Measurements from ENCODE around the gene CBX3.

Gene CBX3

DNA sequence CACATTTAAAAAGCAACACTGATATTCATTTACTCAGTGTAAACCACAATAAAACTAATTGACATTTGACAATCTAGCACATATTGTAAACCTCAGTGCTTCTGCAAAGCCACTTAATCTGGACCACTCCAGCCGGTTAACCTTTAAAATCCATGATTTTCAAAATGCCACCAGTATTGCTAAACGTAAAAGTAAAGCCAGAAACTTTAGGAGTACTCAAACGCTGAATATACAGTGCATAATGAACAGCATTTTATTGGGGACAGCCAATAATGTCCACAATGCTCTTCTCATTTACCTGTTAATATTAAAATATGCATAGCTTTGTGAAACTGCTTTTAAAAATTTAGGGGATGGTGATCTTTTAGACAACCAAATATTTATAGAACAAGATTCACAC lies 11.8 kb upstream of the CBX3 start:
- Histone ChIP-seq H3K27ac (ENCODE audit: low read length) (no peak overlapping the region), H4K20me1 (ENCODE audit: insufficient read depth, low read length) (peaks cover 87% of the 10 kb centered on the region), H3K27me3 (ENCODE audit: insufficient read depth, low read length, poor library complexity) (no peaks in the 10 kb centered on the region), H2AFZ (ENCODE audit: low read depth, low read length) (no peak overlapping the region), H3K79me2 (ENCODE audit: insufficient read depth, low read length) (peaks cover 39% of the 10 kb centered on the region), H3K9ac (ENCODE audit: low read depth, low read length) (no peak overlapping the region), H3K36me3 (ENCODE audit: insufficient read depth, low read length) (peaks cover 63% of the 10 kb centered on the region), H3K4me1 (ENCODE audit: insufficient read depth, low read length) (peaks cover 23% of the 10 kb centered on the region), H3K4me3 (ENCODE audit: low read depth in 1 of 2, low read length in 2 of 2) (no peak overlapping the region), H3K4me2 (ENCODE audit: insufficient read depth, low read length) (no peak overlapping the region), H3K9me3 (ENCODE audit: insufficient read depth, low read length, severe bottlenecking) (no peaks in the 10 kb centered on the region)
- TF ChIP-seq EZH2 (IDR thresholded peaks at IDR 0.05; ENCODE audit: borderline replicate concordance, low read depth, low read length, severe bottlenecking): no peak
- TF ChIP-seq, protein P1, sequence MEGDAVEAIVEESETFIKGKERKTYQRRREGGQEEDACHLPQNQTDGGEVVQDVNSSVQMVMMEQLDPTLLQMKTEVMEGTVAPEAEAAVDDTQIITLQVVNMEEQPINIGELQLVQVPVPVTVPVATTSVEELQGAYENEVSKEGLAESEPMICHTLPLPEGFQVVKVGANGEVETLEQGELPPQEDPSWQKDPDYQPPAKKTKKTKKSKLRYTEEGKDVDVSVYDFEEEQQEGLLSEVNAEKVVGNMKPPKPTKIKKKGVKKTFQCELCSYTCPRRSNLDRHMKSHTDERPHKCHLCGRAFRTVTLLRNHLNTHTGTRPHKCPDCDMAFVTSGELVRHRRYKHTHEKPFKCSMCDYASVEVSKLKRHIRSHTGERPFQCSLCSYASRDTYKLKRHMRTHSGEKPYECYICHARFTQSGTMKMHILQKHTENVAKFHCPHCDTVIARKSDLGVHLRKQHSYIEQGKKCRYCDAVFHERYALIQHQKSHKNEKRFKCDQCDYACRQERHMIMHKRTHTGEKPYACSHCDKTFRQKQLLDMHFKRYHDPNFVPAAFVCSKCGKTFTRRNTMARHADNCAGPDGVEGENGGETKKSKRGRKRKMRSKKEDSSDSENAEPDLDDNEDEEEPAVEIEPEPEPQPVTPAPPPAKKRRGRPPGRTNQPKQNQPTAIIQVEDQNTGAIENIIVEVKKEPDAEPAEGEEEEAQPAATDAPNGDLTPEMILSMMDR (IDR thresholded peaks at IDR 0.05; ENCODE audit: borderline replicate concordance, extremely low read depth, low read length, poor library complexity, severe bottlenecking): no peak
- ATAC-seq (ENCODE audit: insufficient read depth, low read depth): no peak
- DNase-seq: no peak

DNA sequence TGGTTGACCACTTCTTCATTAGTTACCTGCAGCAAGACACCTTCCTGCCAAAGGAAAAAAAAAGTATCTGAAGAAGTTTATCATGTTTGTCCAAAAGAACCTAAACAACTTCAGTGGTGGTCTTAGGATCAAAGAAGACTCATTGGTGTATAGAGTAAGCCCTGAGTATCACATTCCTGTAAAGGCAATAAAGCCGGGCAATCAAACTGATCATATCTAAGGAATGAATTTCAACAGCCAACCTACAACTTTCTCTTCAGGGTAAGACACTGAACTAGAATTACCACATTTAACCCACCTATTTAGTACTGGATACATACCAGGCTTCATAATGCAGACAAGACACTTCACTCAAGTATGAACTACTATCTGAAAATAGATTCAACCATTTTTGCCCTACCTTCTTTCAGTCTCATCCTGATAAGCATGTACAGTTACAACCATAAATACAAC lies 11.1 kb upstream of the CBX3 start:
- no peak overlapping the region for H3K4me3 ChIP-seq (ENCODE audit: low read depth in 1 of 2, low read length in 2 of 2)
- ATAC-seq (ENCODE audit: insufficient read depth, low read depth) (no peak), DNase-seq (no peak)
- H2AFZ ChIP-seq (ENCODE audit: low read depth, low read length): no peak overlapping the region
- no peak overlapping the region for H3K9ac ChIP-seq (ENCODE audit: low read depth, low read length)
- H3K4me1 ChIP-seq (ENCODE audit: insufficient read depth, low read length): peaks cover 29% of the 10 kb centered on the region
- H3K27me3 ChIP-seq (ENCODE audit: insufficient read depth, low read length, poor library complexity): no peaks in the 10 kb centered on the region
- peaks cover 70% of the 10 kb centered on the region for H3K36me3 ChIP-seq (ENCODE audit: insufficient read depth, low read length)
- H3K4me2 ChIP-seq (ENCODE audit: insufficient read depth, low read length): no peak overlapping the region
- H4K20me1 ChIP-seq (ENCODE audit: insufficient read depth, low read length): peaks cover 88% of the 10 kb centered on the region
- no peaks in the 10 kb centered on the region for H3K9me3 ChIP-seq (ENCODE audit: insufficient read depth, low read length, severe bottlenecking)
- peaks cover 46% of the 10 kb centered on the region for H3K79me2 ChIP-seq (ENCODE audit: insufficient read depth, low read length)
- TF ChIP-seq EZH2 (IDR thresholded peaks at IDR 0.05; ENCODE audit: borderline replicate concordance, low read depth, low read length, severe bottlenecking): no peak
- TF ChIP-seq, protein P1 (IDR thresholded peaks at IDR 0.05; ENCODE audit: borderline replicate concordance, extremely low read depth, low read length, poor library complexity, severe bottlenecking): no peak
- no peak overlapping the region for H3K27ac ChIP-seq (ENCODE audit: low read length)

DNA sequence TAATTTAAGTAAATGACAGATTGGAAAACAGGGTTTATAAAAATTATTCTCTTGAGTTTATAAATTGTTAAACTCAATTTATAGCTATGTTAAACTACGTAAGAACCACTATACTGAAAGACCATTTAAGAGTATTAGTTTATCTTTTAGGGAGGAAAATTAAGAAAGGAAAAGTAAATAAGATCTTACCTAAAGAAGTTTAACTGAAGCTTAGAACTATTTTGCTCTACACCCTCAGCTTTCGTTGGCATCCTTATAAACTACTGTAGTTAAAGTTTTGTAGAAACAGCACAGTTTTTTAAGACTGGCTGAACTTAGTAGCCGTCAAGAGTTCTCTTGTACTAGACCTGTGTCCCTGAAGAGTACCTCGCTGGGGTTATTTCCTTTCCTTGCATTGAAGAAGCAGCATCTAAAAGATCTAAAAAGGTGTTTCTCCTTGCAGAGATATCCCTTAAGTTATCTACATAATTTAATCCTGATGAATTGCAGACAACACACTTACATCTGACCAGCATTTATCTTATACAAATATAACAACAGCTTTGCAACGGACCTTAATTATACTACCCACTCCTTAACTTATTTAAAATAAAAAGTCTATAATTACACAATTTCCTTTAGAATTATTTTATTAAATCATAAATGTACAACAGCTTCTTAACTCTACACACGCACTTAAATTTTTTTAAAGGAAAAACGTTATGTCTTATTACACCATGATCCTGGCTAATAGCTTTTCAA lies 10.1 kb upstream of the CBX3 start:
- Histone ChIP-seq H3K27me3 (ENCODE audit: insufficient read depth, low read length, poor library complexity) (no peaks in the 10 kb centered on the region), H3K4me3 (ENCODE audit: low read depth in 1 of 2, low read length in 2 of 2) (no peak overlapping the region), H3K9ac (ENCODE audit: low read depth, low read length) (no peak overlapping the region), H3K4me1 (ENCODE audit: insufficient read depth, low read length) (peaks cover 38% of the 10 kb centered on the region), H3K36me3 (ENCODE audit: insufficient read depth, low read length) (peaks cover 80% of the 10 kb centered on the region), H3K27ac (ENCODE audit: low read length) (no peak overlapping the region), H3K9me3 (ENCODE audit: insufficient read depth, low read length, severe bottlenecking) (no peaks in the 10 kb centered on the region), H2AFZ (ENCODE audit: low read depth, low read length) (no peak overlapping the region), H3K79me2 (ENCODE audit: insufficient read depth, low read length) (peaks cover 56% of the 10 kb centered on the region), H4K20me1 (ENCODE audit: insufficient read depth, low read length) (peaks cover 95% of the 10 kb centered on the region), H3K4me2 (ENCODE audit: insufficient read depth, low read length) (no peak overlapping the region)
- ATAC-seq (ENCODE audit: insufficient read depth, low read depth) (no peak), DNase-seq (no peak)
- TF ChIP-seq, protein P1 (IDR thresholded peaks at IDR 0.05; ENCODE audit: borderline replicate concordance, extremely low read depth, low read length, poor library complexity, severe bottlenecking): no peak
- no peak for TF ChIP-seq EZH2 (IDR thresholded peaks at IDR 0.05; ENCODE audit: borderline replicate concordance, low read depth, low read length, severe bottlenecking)

Data from DND-41 (cell line).